Tibial nerve (tissue), 4 donors: ENCODE results near the gene MUC5B. TPM values are rescaled to one million over a fixed set of nuclear protein-coding genes. Genes with fewer than 3 reads are reported as not detected.

ENCODE experiments used
- DNase-seq, 2 donors: peaks; one replicate each; pipeline ENCODE4 v3.0.0-alpha.2; 2019; ENCODE audit warnings: low spot score in 2 of 2
- H3K27ac ChIP-seq, 4 donors: fragments of 200-600 bp; sonication (generic) in 3 of 4; one replicate each; pipeline ENCODE4 v1.5.1; 2017 to 2019; ENCODE audit warnings: mild to moderate bottlenecking in 1 of 4
- H3K27me3 ChIP-seq, 2 donors: fragments of 200-600 bp; sonication (generic) in 1 of 2; one replicate each; pipeline versions ENCODE4 v1.5.1 to v1.6.0; 2017 to 2019
- H3K36me3 ChIP-seq, 3 donors: fragments of 200-600 bp; sonication (generic); one replicate each; pipeline ENCODE4 v1.5.1; 2018 to 2019
- H3K4me1 ChIP-seq, 4 donors: fragments of 200-600 bp; sonication (generic) in 3 of 4; one replicate each; pipeline ENCODE4 v1.5.1; 2017 to 2019
- H3K4me3 ChIP-seq, 4 donors: fragments of 200-600 bp; sonication (generic) in 3 of 4; one replicate each; pipeline ENCODE4 v1.5.1; 2017 to 2019; ENCODE audit warnings: mild to moderate bottlenecking in 1 of 4, moderate library complexity in 1 of 4
- H3K9me3 ChIP-seq, 4 donors: fragments of 200-600 bp; sonication (generic) in 3 of 4; one replicate each; pipeline ENCODE4 v1.5.1; 2017 to 2019
- EP300 ChIP-seq, 2 donors: sonication (generic); formaldehyde crosslinking; IDR thresholded peaks; one replicate each; pipeline ENCODE4 v1.6.1; 2017; ENCODE audit warnings: antibody characterized with exemption in 2 of 2, mild to moderate bottlenecking in 1 of 2
- POLR2A ChIP-seq, 2 donors: fragments of 450-650 bp; IDR thresholded peaks; one replicate each; pipeline ENCODE4 v1.6.1; 2017; ENCODE audit warnings: antibody characterized with exemption in 2 of 2, mild to moderate bottlenecking in 2 of 2, moderate library complexity in 2 of 2
- WGBS, 2 donors: methylation state at CpG; one replicate each; pipeline ENCODE4 v1.1.5; 2018; 5-methylcytosine and 5-hydroxymethylcytosine counted together
- total RNA-seq, 4 donors: library from RNA; depleted of rRNA; stranded (reverse); fragments of >200 nt; gene quantifications; one replicate each; pipeline ENCODE4 v1.1.0, GENCODE V29; 2016
- TF ChIP-seq, protein P1 (sequence below), 5 experiments: fragments of 200-600 bp in 3 of 5; fragments of 450-650 bp in 2 of 5; sonication (generic) in 3 of 5; IDR thresholded peaks; one replicate each; pipeline ENCODE4 v1.5.1; 2016 to 2019; ENCODE audit warnings: antibody characterized with exemption in 5 of 5, mild to moderate bottlenecking in 3 of 5, moderate library complexity in 2 of 5

The MUC5B gene
- total RNA-seq, 4 donors from 2014 or later, result under 0.01 to 0.22 TPM; not detected in 2

DNA sequence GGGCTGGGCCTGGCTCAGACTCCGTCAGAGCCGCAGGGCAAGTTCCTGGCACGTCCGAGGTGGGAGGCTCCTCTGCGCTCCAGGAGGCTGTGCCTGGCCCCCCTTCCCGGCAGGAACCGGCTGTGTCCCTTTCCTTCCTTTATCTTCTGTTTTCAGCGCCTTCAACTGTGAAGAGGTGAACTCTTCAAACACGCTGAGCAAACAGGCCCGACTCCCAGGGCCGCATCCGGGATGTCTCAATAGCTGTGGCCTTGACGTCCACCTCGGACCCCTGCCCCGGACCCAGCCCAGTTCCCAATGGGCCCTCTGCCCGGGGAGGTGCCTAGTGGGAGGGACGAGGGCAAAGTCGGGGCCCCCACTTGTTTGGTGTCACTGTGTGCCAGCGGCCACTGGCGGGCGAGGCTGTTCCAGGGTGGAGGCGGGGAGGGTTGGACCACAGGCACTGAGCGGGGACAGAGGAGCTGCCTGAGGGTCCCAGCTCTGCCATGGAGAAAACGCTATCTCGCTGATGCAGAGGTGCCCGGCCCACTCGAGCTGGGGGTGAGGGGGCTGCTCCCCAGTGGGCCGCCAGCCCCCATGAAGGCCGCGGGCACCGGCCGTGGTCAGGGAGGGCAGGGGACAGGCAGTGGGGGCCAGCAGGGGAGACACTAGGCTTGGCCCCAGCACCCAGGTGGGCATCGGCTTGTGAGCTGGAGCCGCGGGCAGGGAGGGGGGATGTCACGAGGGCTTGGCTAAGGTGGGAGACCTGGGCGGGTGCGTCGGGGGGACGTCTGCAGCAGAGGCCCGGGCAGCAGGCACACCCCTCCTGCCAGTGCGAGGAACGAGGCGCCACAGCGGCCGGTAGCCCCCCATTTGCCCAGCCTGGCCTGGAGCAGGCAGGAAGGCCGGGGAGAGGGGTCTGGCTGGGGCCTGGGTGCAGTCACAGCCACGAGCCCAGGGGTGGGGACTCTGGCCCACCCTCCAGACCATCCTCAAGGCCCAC is 2.7 kb upstream of the MUC5B start:
- 58 to 73% methylated on average over 33 to 46 of the region's 48 CpGs for WGBS, 2 donors
- Histone ChIP-seq H3K9me3 (peaks cover 0 to 6% (median 0%) of the 10 kb centered on the region in 4 donors), H3K36me3 (no peaks in the 10 kb centered on the region), H3K27ac (no peak overlapping the region), H3K4me1 (peaks cover 0 to 21% (median 0%) of the 10 kb centered on the region in 4 donors), H3K27me3 (peaks cover 0 to 48% of the 10 kb centered on the region in 2 donors), H3K4me3 (no peak overlapping the region)
- TF ChIP-seq POLR2A (IDR thresholded peaks at IDR 0.05) (no peak), EP300 (IDR thresholded peaks at IDR 0.05) (no peak)
- TF ChIP-seq, protein P1, sequence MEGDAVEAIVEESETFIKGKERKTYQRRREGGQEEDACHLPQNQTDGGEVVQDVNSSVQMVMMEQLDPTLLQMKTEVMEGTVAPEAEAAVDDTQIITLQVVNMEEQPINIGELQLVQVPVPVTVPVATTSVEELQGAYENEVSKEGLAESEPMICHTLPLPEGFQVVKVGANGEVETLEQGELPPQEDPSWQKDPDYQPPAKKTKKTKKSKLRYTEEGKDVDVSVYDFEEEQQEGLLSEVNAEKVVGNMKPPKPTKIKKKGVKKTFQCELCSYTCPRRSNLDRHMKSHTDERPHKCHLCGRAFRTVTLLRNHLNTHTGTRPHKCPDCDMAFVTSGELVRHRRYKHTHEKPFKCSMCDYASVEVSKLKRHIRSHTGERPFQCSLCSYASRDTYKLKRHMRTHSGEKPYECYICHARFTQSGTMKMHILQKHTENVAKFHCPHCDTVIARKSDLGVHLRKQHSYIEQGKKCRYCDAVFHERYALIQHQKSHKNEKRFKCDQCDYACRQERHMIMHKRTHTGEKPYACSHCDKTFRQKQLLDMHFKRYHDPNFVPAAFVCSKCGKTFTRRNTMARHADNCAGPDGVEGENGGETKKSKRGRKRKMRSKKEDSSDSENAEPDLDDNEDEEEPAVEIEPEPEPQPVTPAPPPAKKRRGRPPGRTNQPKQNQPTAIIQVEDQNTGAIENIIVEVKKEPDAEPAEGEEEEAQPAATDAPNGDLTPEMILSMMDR (IDR thresholded peaks at IDR 0.05), result no peak
- no peak for DNase-seq

DNA sequence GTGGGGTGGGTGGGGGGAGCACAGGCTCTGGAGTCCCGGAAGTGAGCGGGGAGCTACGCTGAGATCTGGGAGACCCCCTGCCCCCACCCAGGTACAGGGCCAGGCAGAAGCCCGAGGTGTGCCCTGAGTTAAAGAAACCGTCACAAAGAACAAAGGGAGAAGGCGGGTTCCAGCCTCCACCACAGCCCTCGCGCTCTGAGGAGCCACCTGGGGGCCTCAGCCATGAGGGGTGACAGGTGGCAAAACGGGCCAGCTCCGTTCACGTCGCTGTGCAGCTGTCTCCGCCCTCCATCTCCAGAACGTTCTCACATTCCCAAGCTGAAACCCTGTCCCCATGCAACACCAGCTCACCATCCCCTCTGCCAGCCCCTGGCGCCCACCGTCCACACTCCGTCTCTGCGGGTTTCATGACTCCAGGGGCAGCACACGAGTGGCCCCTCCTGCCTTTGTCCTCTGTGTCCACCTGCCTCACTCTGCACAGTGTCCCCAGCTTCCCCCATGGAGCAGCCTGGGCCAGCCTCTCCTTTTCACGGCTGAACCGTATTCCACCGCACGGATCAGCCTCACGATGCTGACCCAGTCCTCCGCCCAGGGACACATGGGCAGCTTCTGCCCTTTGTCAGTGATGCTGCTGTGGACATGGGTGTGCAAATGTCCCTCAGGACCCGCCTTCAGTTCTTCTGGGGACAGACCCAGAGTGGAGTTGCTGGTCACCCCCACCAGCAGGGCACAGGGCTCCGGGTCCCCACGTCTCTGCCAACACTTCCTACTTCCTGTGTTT is 1.7 kb upstream of the MUC5B start:
- no peak for DNase-seq
- 64 to 67% methylated on average over 27 to 28 of the region's 28 CpGs for WGBS, 2 donors
- peaks cover 0 to 2% (median 0%) of the 10 kb centered on the region in 4 donors for H3K9me3 ChIP-seq
- H3K4me3 ChIP-seq, result no peak overlapping the region
- H3K27ac ChIP-seq, result no peak overlapping the region
- H3K4me1 ChIP-seq, result peaks cover 0 to 29% (median 0%) of the 10 kb centered on the region in 4 donors
- TF ChIP-seq, protein P1 (IDR thresholded peaks at IDR 0.05), result no peak
- TF ChIP-seq EP300 (IDR thresholded peaks at IDR 0.05), result no peak
- TF ChIP-seq POLR2A (IDR thresholded peaks at IDR 0.05), result no peak
- H3K27me3 ChIP-seq, result peaks cover 0 to 48% of the 10 kb centered on the region in 2 donors
- H3K36me3 ChIP-seq, result no peaks in the 10 kb centered on the region

DNA sequence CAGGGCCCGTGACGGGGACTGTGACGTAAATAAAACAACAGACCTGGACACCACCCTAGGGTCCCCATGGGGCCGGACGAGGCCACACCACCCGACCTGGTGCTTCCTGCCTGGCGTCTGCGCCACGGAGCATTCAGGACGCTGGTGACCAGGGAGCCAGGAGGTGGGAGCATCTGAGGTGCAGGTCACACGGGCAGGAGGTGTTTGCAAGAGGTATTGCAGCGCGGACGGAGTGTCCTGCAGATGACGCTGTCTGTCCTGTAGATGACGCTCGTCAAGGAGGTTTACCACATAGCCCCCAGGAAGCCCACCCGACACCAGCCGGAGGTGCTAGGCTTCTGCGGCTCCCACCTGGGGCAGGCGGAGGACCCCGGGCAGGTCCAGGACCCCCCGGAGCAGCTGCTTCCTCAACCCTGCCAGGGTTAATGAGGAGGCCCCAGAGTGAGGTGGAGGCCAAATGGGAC is 986 bp upstream of the MUC5B start:
- no peak for TF ChIP-seq EP300 (IDR thresholded peaks at IDR 0.05)
- no peak for TF ChIP-seq POLR2A (IDR thresholded peaks at IDR 0.05)
- TF ChIP-seq, protein P1 (IDR thresholded peaks at IDR 0.05), result no peak
- WGBS, 2 donors, result 82 to 85% methylated on average over 17 to 22 of the region's 23 CpGs
- H3K27me3 ChIP-seq, result peaks cover 0 to 48% of the 10 kb centered on the region in 2 donors

DNA sequence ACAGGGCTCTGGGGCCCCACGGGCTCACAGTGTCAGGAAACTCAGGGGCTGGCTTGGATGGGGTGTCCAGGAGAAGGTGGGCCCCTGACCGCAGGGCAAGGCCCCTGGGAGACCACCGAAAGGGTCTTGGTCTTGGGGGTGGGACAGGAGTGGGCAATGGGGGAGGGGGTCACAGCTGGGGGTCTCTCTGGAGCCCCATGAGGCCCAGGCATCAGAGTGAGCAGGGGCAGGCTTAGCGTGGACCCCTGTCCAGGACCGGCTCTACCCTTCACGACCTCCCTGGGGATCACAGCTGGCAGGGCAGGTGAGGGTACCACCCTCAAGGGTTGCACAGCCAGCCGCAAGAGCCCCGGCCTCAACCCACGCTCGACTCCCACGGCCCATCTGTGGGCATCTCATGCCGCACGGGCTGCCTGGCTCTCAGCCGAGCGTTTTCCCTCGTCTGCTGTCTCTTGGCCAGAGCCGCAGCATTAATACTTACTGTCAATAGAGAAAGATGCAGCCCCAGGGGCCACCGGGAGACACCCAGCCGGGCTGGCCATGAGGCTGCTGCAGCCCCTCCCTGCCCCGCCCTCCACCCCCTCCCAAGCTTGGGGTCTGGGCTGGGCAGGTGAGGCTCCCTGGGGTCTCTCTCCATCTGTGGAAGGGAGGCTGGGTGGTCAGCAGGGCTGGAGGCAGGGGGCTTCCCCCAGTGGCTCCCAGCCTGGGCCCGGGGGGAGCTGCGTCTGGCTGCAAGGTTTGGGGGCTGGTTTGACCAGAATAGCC is 662 bp downstream of the MUC5B start:
- no peak for DNase-seq

More for the DNA sequence above, 986 bp upstream of the MUC5B start:
- Histone ChIP-seq H3K9me3 (peaks cover 0 to 2% (median 0%) of the 10 kb centered on the region in 4 donors), H3K4me1 (peaks cover 0 to 29% (median 0%) of the 10 kb centered on the region in 4 donors), H3K4me3 (no peak overlapping the region), H3K36me3 (no peaks in the 10 kb centered on the region), H3K27ac (no peak overlapping the region)
- DNase-seq, result no peak

More for the DNA sequence above, 662 bp downstream of the MUC5B start:
- H3K4me1 ChIP-seq, result peaks cover 0 to 29% (median 0%) of the 10 kb centered on the region in 4 donors
- H3K36me3 ChIP-seq, result no peaks in the 10 kb centered on the region
- WGBS, 2 donors, result 58 to 69% methylated on average over 16 to 19 of the region's 22 CpGs
- peaks cover 0 to 48% of the 10 kb centered on the region in 2 donors for H3K27me3 ChIP-seq
- TF ChIP-seq POLR2A (IDR thresholded peaks at IDR 0.05) (no peak), EP300 (IDR thresholded peaks at IDR 0.05) (no peak)
- TF ChIP-seq, protein P1 (IDR thresholded peaks at IDR 0.05), result no peak
- H3K27ac ChIP-seq, result no peak overlapping the region
- no peaks in the 10 kb centered on the region for H3K9me3 ChIP-seq
- no peak overlapping the region for H3K4me3 ChIP-seq
